Right lobe of liver (tissue), 6 donors: ENCODE measurements around the gene CDH23. TPM values are rescaled to one million over a fixed set of nuclear protein-coding genes. Genes with fewer than 3 reads are reported as not detected.
A peak's percentile ranks its signal among the peaks of the same experiment; 100 is the strongest.

ENCODE experiments used
- ATAC-seq, 4 donors: fragments of 200-7000 bp; cut with Tn5 transposase; one replicate each; pipeline ENCODE4 v1.9.1; 2020; ENCODE audit warnings: mild to moderate bottlenecking in 4 of 4, moderate library complexity in 4 of 4
- DNase-seq, 3 donors: peaks; one replicate each; pipeline ENCODE4 v3.0.0-alpha.2; 2020
- H3K27ac ChIP-seq, 3 donors: fragments of 200-600 bp; one replicate each; pipeline ENCODE4 v1.8.0; 2022
- H3K27me3 ChIP-seq, 2 donors: fragments of 200-600 bp; one replicate each; pipeline ENCODE4 v1.8.0; 2022
- H3K36me3 ChIP-seq, 4 donors: fragments of 200-600 bp; sonication (generic) in 1 of 4; one replicate each; pipeline versions ENCODE4 v1.5.1 to v1.8.0; 2017 to 2022; ENCODE audit warnings: control low read depth in 1 of 4
- H3K4me1 ChIP-seq, 4 donors: fragments of 200-600 bp; sonication (generic) in 1 of 4; one replicate each; pipeline versions ENCODE4 v1.5.1 to v1.8.0; 2017 to 2022; ENCODE audit warnings: control low read depth in 1 of 4
- H3K4me3 ChIP-seq, 3 donors: fragments of 200-600 bp; one replicate each; pipeline ENCODE4 v1.8.0; 2022
- H3K9me3 ChIP-seq, 4 donors: fragments of 200-600 bp; sonication (generic) in 1 of 4; one replicate each; pipeline versions ENCODE4 v1.5.1 to v1.8.0; 2017 to 2022; ENCODE audit warnings: control low read depth in 1 of 4
- POLR2A ChIP-seq: fragments of 450-650 bp; IDR thresholded peaks from one replicate; pipeline ENCODE4 v1.6.1; 2017; ENCODE audit warnings: antibody characterized with exemption, mild to moderate bottlenecking
- WGBS: methylation state at CpG from one replicate; pipeline ENCODE4 v1.1.6; 2018; ENCODE audit warnings: low coverage, low lambda C conversion rate; ENCODE audit not compliant: insufficient coverage; ENCODE audit errors: missing lambda C conversion rate; 5-methylcytosine and 5-hydroxymethylcytosine counted together
- intact Hi-C, 2 donors: fragments of 100-400 bp; cut with DNase I; formaldehyde crosslinking; loops; one replicate each; pipeline versions ENCODE4 v1.11.2 to v1.14.1; 2022
- total RNA-seq, 6 experiments: library from RNA; depleted of rRNA in 2 of 6; stranded (reverse); fragments of >200 nt in 2 of 6; fragmentation: NEBNext Ultra II Directional in 3 of 6; extraction: Animal tissue kit (Norgen Biotek cat#: 25700) in 3 of 6; gene quantifications; one replicate each; pipeline versions ENCODE4 v1.1.0 to v1.2.4, GENCODE V29; 2016 to 2023
- TF ChIP-seq, protein P1 (sequence below), 4 donors: fragments of 200-600 bp in 3 of 4; fragments of 450-650 bp in 1 of 4; IDR thresholded peaks; one replicate each; pipeline versions ENCODE4 v1.5.1 to v1.8.0; 2016 to 2022; ENCODE audit warnings: antibody characterized with exemption in 4 of 4, mild to moderate bottlenecking in 2 of 4
- donor health status: DM: no; HTN: yes; CAD: no.
- donor health status: DM: no; HTN: no; CAD: no.
- donor health status: DM: no; HTN: no; CAD: no.
- donor health status: DM: no; HTN: yes; CAD: no.
- donor health status: DM: no; HTN: yes; CAD: no.

Gene CDH23
- total RNA-seq, 6 experiments from 2014 or later: 3.3 to 19.7 (median 6.3) TPM

DNA sequence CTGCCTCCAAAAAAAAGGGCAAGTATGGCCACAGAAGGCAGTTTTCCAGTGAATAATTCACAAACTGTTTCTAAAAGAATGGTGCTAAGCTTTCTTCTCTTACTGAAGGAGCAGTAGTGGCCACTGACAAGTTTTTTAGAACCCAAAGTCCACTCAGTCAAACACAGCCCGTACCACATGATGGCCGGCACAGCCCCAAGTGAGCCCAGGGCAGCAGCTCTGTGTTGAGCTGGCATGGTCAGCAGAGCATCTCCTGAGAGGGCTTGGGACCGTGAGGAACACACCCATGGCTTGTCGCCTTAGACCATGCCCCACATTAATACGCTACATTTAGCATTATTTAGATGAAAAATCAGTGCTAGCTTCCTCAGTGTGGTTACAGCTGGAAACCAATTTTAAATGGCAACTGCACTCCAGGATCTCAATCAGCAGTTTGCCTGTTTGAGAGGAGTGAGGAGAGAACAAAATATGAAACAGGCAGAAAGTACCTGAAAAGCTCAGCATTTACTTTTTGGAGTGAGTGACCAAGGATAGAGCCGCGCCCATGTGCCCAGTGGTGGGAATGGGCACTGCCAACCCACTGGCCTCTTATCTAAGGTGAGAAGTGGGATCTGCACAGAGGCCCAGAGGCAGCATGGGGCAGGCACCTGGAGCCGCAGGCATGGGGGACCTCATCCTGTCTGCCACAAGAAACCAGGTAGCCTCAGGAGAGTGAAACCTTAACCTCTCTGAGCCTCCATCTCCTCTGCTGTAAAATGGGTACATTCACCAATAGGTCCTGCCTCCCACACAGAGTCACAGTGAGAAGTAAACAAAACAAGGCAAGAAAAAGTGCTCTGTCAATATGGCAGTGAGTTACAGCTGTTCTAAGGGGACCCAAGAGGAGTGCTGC is 437.0 kb downstream of the CDH23 start:
- H3K36me3 ChIP-seq: peaks cover 0 to 56% (median 31%) of the 10 kb centered on the region in 4 donors
- DNase-seq: no peak

DNA sequence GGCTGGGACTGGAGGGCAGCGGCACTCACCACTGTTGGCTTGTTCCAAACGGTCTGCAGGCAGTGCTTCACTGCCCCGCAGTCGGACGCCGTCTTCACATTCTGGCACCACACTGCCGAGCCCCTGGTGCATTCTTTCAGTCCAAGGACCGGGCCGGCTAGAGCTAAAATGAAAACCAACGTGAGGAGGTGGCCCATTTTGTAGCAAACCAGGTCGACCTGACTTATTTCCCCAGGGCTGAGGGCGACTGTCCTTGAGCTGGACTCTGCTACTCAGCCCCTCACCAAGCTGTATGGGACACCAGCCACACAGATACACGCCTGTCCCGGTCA is 437.6 kb downstream of the CDH23 start:
- H3K27me3 ChIP-seq: no peaks in the 10 kb centered on the region
- no peak for DNase-seq
- intact Hi-C loops: no loop called here
- 88% methylated on average over 10 of the region's 14 CpGs for WGBS
- H3K9me3 ChIP-seq: no peaks in the 10 kb centered on the region
- H3K4me1 ChIP-seq: peaks cover 0 to 55% (median 8%) of the 10 kb centered on the region in 4 donors
- TF ChIP-seq, protein P1, sequence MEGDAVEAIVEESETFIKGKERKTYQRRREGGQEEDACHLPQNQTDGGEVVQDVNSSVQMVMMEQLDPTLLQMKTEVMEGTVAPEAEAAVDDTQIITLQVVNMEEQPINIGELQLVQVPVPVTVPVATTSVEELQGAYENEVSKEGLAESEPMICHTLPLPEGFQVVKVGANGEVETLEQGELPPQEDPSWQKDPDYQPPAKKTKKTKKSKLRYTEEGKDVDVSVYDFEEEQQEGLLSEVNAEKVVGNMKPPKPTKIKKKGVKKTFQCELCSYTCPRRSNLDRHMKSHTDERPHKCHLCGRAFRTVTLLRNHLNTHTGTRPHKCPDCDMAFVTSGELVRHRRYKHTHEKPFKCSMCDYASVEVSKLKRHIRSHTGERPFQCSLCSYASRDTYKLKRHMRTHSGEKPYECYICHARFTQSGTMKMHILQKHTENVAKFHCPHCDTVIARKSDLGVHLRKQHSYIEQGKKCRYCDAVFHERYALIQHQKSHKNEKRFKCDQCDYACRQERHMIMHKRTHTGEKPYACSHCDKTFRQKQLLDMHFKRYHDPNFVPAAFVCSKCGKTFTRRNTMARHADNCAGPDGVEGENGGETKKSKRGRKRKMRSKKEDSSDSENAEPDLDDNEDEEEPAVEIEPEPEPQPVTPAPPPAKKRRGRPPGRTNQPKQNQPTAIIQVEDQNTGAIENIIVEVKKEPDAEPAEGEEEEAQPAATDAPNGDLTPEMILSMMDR (IDR thresholded peaks at IDR 0.05): no peak
- TF ChIP-seq POLR2A: no peak
- peak overlapping the region in 1 of 3 donors; percentile 3 for H3K27ac ChIP-seq
- no peak overlapping the region for H3K4me3 ChIP-seq
- peaks cover 0 to 49% (median 27%) of the 10 kb centered on the region in 4 donors for H3K36me3 ChIP-seq
- ATAC-seq: no peak

More for the DNA sequence above, 437.0 kb downstream of the CDH23 start:
- H3K4me1 ChIP-seq: peaks cover 0 to 51% (median 8%) of the 10 kb centered on the region in 4 donors
- H3K27me3 ChIP-seq: no peaks in the 10 kb centered on the region
- no peak for ATAC-seq
- intact Hi-C loops: no loop called here
- TF ChIP-seq POLR2A: no peak
- TF ChIP-seq, protein P1 (IDR thresholded peaks at IDR 0.05): no peak
- 96% methylated on average over 5 of the region's 8 CpGs for WGBS
- no peak overlapping the region for H3K27ac ChIP-seq
- no peak overlapping the region for H3K4me3 ChIP-seq
- no peaks in the 10 kb centered on the region for H3K9me3 ChIP-seq

DNA sequence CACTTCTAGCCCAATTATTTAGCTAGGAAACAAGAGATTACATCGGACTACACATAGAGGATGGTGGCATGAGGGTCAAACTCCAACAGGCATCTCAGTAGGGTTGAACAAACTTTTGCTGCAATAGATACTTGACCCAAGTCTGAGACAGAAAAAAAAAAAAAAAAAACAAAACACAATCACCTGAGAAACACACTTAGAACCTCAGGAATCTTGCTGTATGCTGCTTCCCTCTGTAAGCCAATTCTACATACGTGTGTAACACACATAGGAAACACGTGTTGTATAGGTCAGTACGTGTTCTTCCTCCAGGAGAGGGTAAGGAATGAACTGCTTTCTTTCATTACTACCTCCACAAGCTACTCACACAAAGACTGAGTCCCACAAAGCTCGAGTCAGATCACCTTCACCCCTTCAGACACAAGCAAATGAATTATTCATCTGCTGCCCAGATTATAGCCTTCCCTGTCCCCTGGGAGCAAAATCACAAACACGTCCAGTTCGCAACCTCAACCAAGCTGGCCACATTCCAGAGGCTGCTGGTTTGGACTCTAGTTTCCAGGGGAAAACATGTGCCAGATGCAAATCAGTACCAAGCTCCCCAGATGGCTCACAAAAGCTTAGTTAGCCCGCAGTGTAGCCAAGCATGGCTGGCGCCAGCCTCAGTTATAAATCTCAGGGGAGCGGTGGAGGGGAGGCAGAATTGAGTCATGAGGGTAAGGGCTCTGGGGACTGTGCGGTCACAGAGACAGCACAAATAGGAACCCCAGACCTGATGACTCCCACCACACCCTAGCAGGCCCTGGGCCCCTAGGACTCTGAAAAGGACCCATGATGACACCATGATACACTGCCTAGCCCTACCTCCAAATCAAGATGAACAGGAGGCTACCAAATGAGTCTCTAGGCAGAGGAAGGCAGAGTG is 439.2 kb downstream of the CDH23 start:
- Histone ChIP-seq H3K4me3 (peak overlapping the region in 1 of 3 donors; percentile 17), H3K4me1 (peaks cover 0 to 71% (median 8%) of the 10 kb centered on the region in 4 donors), H3K27me3 (no peaks in the 10 kb centered on the region), H3K36me3 (peaks cover 0 to 33% (median 13%) of the 10 kb centered on the region in 4 donors), H3K9me3 (no peaks in the 10 kb centered on the region), H3K27ac (peak overlapping the region; percentile 48 to 64 (median 61))
- WGBS: 14% methylated on average over 11 of the region's 11 CpGs
- ATAC-seq (peak; percentile 66 to 82 (median 79)), DNase-seq (peak; percentile 79 to 91 (median 85))
- TF ChIP-seq, protein P1 (IDR thresholded peaks at IDR 0.05): no peak
- TF ChIP-seq POLR2A: no peak
- intact Hi-C loops: no loop called here

DNA sequence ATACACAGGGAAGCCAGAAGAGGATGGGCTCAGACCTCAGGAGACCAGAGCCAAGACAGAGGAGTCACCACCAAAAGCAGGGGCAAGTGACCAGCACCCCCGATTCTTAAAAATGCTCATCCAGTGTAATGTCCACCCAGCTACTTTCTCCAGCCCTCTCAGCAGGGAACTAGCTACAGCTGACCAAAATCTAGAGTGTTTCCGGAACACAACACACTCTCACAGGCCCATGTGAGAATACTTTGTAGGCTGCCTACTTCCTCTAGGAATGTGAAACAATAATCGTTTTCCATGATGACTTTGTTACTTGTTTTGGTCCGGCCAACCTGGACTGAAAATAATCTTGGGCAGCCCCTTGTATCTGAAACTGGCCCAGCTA is 439.9 kb downstream of the CDH23 start:
- DNase-seq (no peak), ATAC-seq (peak; percentile 5 to 41 (median 22))
- Histone ChIP-seq H3K27me3 (no peaks in the 10 kb centered on the region), H3K4me1 (peaks cover 0 to 74% (median 8%) of the 10 kb centered on the region in 4 donors), H3K4me3 (no peak overlapping the region), H3K27ac (peak overlapping the region; percentile 48 to 64 (median 61)), H3K9me3 (no peaks in the 10 kb centered on the region), H3K36me3 (peaks cover 0 to 27% (median 6%) of the 10 kb centered on the region in 4 donors)
- TF ChIP-seq POLR2A: no peak
- TF ChIP-seq, protein P1 (IDR thresholded peaks at IDR 0.05): no peak
- WGBS: 54% methylated on average over 4 of the region's 4 CpGs
- intact Hi-C loops: no loop called here
